Adrenal gland (tissue), 12 donors: ENCODE data around the gene HMCN2. TPM values are rescaled to one million over a fixed set of nuclear protein-coding genes. Genes with fewer than 3 reads are reported as not detected.

Experiments used
- DNase-seq, 7 donors: peaks; one replicate each; pipeline ENCODE4 v3.0.0-alpha.2; 2019 to 2020
- H3K27ac ChIP-seq, 5 donors: fragments of 200-600 bp; sonication (generic) in 4 of 5; 1 replicate in 3 of 5; 2 replicates in 2 of 5; pipeline versions ENCODE4 v1.5.1 to v1.8.0; 2016 to 2020; ENCODE audit warnings: mild to moderate bottlenecking in 1 of 5
- H3K27me3 ChIP-seq: fragments of 200-600 bp; 2 replicates; pipeline ENCODE4 v1.8.0; 2021
- H3K36me3 ChIP-seq, 2 donors: fragments of 200-600 bp; replicated peaks in 1 of 2; 1 replicate in 1 of 2; 2 replicates in 1 of 2; pipeline versions ENCODE4 v1.5.1 to v1.8.0; 2018 to 2022
- H3K4me1 ChIP-seq, 2 donors: fragments of 200-600 bp; replicated peaks in 1 of 2; 1 replicate in 1 of 2; 2 replicates in 1 of 2; pipeline versions ENCODE4 v1.5.1 to v1.8.0; 2018 to 2021
- H3K4me3 ChIP-seq, 4 donors: fragments of 200-600 bp; sonication (generic) in 3 of 4; one replicate each; pipeline ENCODE4 v1.5.1; 2016 to 2018
- H3K9me3 ChIP-seq, 3 donors: fragments of 200-600 bp; sonication (generic) in 1 of 3; replicated peaks in 1 of 3; 1 replicate in 2 of 3; 2 replicates in 1 of 3; pipeline versions ENCODE4 v1.5.1 to v1.8.0; 2016 to 2021
- POLR2A ChIP-seq, 2 donors: fragments of 450-650 bp; IDR thresholded peaks; one replicate each; pipeline ENCODE4 v1.6.1; 2017; ENCODE audit warnings: antibody characterized with exemption in 2 of 2, mild to moderate bottlenecking in 2 of 2, moderate library complexity in 1 of 2
- WGBS, 4 donors: extraction: QIAGEN DNeasy Blood & Tissue Kit in 2 of 4; methylation state at CpG; one replicate each; pipeline versions ENCODE4 v1.1.5 to v1.1.7; 2013 to 2017; 5-methylcytosine and 5-hydroxymethylcytosine counted together
- intact Hi-C, 2 donors: fragments of 100-400 bp; cut with DNase I; formaldehyde crosslinking; loops; one replicate each; pipeline versions ENCODE4 v1.14.1 to v1.15.0; 2022 to 2023
- polyA plus RNA-seq, 3 donors: library from polyadenylated mRNA; stranded (reverse); fragments of 200-250 nt in 2 of 3; fragments of 350-450 nt in 1 of 3; fragmentation: Illumina TruSeq in 1 of 3; extraction: RNeasy Lipid Tissue Mini Kit (QIAGEN cat#74804) in 1 of 3; gene quantifications; one replicate each; pipeline ENCODE4 v1.2.3, GENCODE V29; 2013 to 2014
- total RNA-seq, 9 donors: library from RNA; depleted of rRNA in 4 of 9; stranded (reverse); fragments of >200 nt in 4 of 9; fragments of 120-200 nt in 1 of 9; fragmentation: NEBNext Ultra II Directional in 1 of 9; extraction: Animal tissue kit (Norgen Biotek cat#: 25700) in 1 of 9; gene quantifications; one replicate each; pipeline versions ENCODE4 v1.1.0 to v1.2.4, GENCODE V29; 2013 to 2023
- TF ChIP-seq, protein P1 (sequence below), 6 experiments: fragments of 450-650 bp in 4 of 6; fragments of 200-600 bp in 2 of 6; sonication (generic) in 1 of 6; IDR thresholded peaks; 1 replicate in 5 of 6; 2 replicates in 1 of 6; pipeline versions ENCODE4 v1.5.1 to v1.8.0; 2016 to 2021; ENCODE audit warnings: antibody characterized with exemption in 6 of 6, mild to moderate bottlenecking in 2 of 6, moderate library complexity in 1 of 6
- donor health status: healthy with polysubstance abuse.
- donor health status: Bipolar disorder and iron deficiency.
- donor health status: DM: yes; HTN: yes; CAD: no.
- donor health status: DM: no; HTN: no; CAD: no.
- donor health status: DM: no; HTN: no; CAD: no.
- donor health status: DM: yes; HTN: yes; CAD: no.

The HMCN2 gene
- total and polyA plus RNA-seq, 12 donors, result 0.05 to 25.8 (median 0.42) TPM; not detected in 1

DNA sequence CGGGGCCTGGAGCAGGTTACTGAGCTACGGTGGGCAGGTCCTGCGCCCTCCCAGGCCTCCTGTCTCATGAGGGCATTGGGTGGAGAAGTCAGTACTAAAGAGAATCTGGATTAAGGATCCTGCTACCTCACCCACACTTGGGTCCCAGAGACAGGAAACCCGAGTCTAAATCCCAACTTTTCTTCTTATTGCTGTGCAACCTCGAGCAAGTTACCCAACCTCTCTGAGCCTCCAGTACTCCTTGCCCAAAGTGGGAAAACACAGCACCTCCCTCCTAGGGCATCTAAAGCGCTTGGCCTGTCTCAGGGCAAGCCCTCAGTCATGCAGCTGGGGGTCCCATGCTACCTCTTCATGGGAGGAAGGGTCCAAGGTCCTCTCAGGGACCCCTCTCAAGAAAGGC, 207.4 kb downstream of the HMCN2 start:
- Histone ChIP-seq H3K4me1 (no peaks in the 10 kb centered on the region), H3K4me3 (no peak overlapping the region), H3K9me3 (no peaks in the 10 kb centered on the region), H3K36me3 (peaks cover 0 to 9% of the 10 kb centered on the region in 2 donors), H3K27me3 (no peaks in the 10 kb centered on the region), H3K27ac (no peak overlapping the region)
- DNase-seq, result no peak
- 90 to 96% (median 94%) methylated on average over 4 to 6 of the region's 6 CpGs for WGBS, 4 donors
- TF ChIP-seq, protein P1, sequence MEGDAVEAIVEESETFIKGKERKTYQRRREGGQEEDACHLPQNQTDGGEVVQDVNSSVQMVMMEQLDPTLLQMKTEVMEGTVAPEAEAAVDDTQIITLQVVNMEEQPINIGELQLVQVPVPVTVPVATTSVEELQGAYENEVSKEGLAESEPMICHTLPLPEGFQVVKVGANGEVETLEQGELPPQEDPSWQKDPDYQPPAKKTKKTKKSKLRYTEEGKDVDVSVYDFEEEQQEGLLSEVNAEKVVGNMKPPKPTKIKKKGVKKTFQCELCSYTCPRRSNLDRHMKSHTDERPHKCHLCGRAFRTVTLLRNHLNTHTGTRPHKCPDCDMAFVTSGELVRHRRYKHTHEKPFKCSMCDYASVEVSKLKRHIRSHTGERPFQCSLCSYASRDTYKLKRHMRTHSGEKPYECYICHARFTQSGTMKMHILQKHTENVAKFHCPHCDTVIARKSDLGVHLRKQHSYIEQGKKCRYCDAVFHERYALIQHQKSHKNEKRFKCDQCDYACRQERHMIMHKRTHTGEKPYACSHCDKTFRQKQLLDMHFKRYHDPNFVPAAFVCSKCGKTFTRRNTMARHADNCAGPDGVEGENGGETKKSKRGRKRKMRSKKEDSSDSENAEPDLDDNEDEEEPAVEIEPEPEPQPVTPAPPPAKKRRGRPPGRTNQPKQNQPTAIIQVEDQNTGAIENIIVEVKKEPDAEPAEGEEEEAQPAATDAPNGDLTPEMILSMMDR (IDR thresholded peaks at IDR 0.05), result no peak
- no peak for TF ChIP-seq POLR2A (IDR thresholded peaks at IDR 0.05)
- intact Hi-C loops, result no loop called here

DNA sequence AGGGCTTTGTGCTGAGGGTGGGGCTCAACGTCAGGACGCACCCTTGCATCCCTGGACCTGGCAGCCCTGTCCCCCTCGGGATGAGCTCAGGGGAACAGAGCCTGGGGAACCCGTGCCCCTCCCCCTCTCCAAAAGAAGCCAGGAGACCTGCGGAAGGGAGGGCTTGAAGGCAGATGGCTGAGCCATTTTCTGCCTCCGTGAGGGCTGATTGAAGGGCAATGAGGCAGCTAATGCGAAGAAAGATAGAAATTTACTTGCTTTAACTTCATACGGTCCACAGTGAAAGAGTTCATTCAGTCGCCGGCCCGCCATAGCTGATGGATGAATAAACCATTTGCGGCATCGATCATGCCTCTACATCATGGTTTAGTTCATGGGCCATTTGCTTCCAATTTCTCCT, 208.0 kb downstream of the HMCN2 start:
- Histone ChIP-seq H3K4me1 (no peaks in the 10 kb centered on the region), H3K27ac (no peak overlapping the region), H3K4me3 (no peak overlapping the region), H3K36me3 (peaks cover 0 to 9% of the 10 kb centered on the region in 2 donors), H3K9me3 (no peaks in the 10 kb centered on the region), H3K27me3 (no peaks in the 10 kb centered on the region)
- intact Hi-C loops, result no loop called here
- WGBS, 4 donors, result 65 to 78% (median 71%) methylated on average over 9 to 13 of the region's 13 CpGs
- no peak for TF ChIP-seq POLR2A (IDR thresholded peaks at IDR 0.05)
- TF ChIP-seq, protein P1 (IDR thresholded peaks at IDR 0.05), result no peak
- DNase-seq, result no peak

DNA sequence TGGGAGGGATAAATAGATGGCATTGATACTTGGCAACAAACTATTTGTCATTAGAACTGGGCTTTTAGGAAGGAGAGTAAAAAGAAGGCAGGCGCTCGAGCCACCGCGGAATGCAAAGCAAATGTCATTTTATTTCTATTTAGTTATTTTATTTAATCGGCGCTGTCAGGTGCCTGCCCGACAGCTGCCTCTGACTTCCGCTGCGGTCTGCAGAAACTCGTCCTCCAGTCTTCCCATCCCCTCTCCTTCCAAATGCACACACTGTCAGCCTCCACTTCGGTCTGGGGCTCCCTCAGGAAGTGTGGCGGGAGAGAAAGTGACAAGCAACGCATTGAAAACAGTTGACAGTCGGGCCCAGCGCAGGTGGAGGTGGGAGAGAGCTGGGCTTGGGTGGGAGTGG, 208.5 kb downstream of the HMCN2 start:
- Histone ChIP-seq H3K9me3 (no peaks in the 10 kb centered on the region), H3K4me3 (no peak overlapping the region), H3K27me3 (no peaks in the 10 kb centered on the region), H3K4me1 (no peaks in the 10 kb centered on the region), H3K27ac (no peak overlapping the region), H3K36me3 (peaks cover 0 to 9% of the 10 kb centered on the region in 2 donors)
- intact Hi-C loops, result no loop called here
- 73 to 79% (median 76%) methylated on average over 13 to 15 of the region's 15 CpGs for WGBS, 4 donors
- no peak for DNase-seq
- no peak for TF ChIP-seq POLR2A (IDR thresholded peaks at IDR 0.05)
- TF ChIP-seq, protein P1 (IDR thresholded peaks at IDR 0.05), result no peak

DNA sequence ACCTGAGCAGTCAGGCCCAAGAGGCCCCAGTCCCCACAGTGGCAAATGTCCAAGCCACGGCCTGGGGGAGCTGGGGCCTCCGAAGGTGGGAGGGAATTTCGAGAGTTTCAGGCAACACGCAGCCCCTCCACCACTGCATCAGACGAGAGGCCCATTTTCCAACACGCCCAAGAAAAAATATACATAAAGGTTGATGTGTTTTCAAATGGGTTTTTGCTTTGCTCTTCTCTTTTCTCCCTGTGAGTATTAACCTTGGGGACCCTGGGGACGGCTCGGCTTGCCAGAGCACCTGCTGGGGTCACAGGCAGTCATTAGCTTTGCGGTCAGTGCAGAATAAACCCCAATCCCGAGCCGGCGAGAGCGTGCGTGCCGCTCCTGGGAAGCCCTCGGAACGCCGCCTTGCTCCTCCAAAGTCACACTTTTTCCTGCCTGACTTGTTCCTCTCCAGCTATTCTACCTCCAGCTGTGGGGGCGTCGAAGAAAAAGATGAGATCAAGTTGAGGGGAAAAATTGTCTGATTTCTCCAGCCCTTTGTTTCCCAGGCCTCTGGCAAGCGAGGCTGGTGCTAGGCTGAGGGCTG, 210.7 kb downstream of the HMCN2 start:
- DNase-seq, result no peak
- no peak overlapping the region for H3K4me3 ChIP-seq
- no peaks in the 10 kb centered on the region for H3K9me3 ChIP-seq
- no peak for TF ChIP-seq POLR2A (IDR thresholded peaks at IDR 0.05)
- TF ChIP-seq, protein P1 (IDR thresholded peaks at IDR 0.05), result no peak
- H3K4me1 ChIP-seq, result no peaks in the 10 kb centered on the region
- no peaks in the 10 kb centered on the region for H3K27me3 ChIP-seq
- WGBS, 4 donors, result 86 to 94% (median 89%) methylated on average over 18 to 21 of the region's 21 CpGs
- intact Hi-C loops, result no loop called here
- H3K27ac ChIP-seq, result no peak overlapping the region
- H3K36me3 ChIP-seq, result peaks cover 0 to 3% of the 10 kb centered on the region in 2 donors
